Hindlimb muscle (tissue), 1 donor: ENCODE measurements around the gene FAM174B. TPM values are rescaled to one million over a fixed set of nuclear protein-coding genes. Genes with fewer than 3 reads are reported as not detected.

Experiments
- DNase-seq: peaks from one replicate; pipeline ENCODE4 v3.0.0-alpha.2; 2013
- polyA plus RNA-seq: library from polyadenylated mRNA; unstranded; fragments of 120-200 nt; gene quantifications from one replicate; pipeline ENCODE4 v1.2.1, GENCODE V29; 2013; ENCODE audit not compliant: insufficient read length

FAM174B gene
- 21.0 TPM for polyA plus RNA-seq

GRCh38 chr15:92655178-92655995, at the start of gene FAM174B:
Gene FAM174B, minus strand, starts transcription at chr15:92655775.
- peak; percentile 57 for DNase-seq

- no peak for DNase-seq
Measured at GRCh38 chr15:92696096-92696495, 40.5 kb upstream of the FAM174B start.

- DNase-seq, result no peak
Measured at GRCh38 chr15:92693691-92694331, 38.2 kb upstream of the FAM174B start.

- DNase-seq, result no peak
Measured at GRCh38 chr15:92690395-92690794, 34.8 kb upstream of the FAM174B start.

- no peak for DNase-seq
Measured at GRCh38 chr15:92687746-92688145, 32.2 kb upstream of the FAM174B start.

GRCh38 chr15:92687195-92687602, 31.6 kb upstream of the FAM174B start:
- DNase-seq, result no peak

- DNase-seq, result no peak
Measured at GRCh38 chr15:92683511-92683834, 27.9 kb upstream of the FAM174B start.

- DNase-seq, result peak; percentile 38
Measured at GRCh38 chr15:92682741-92683510, 27.4 kb upstream of the FAM174B start.

- DNase-seq, result peak; percentile 82
Measured at GRCh38 chr15:92681141-92681631, 25.6 kb upstream of the FAM174B start.

GRCh38 chr15:92677999-92678398, 22.4 kb upstream of the FAM174B start:
- no peak for DNase-seq

- DNase-seq, result no peak
Measured at GRCh38 chr15:92676561-92676960, 21.0 kb upstream of the FAM174B start.

- DNase-seq, result no peak
Measured at GRCh38 chr15:92675485-92675884, 19.9 kb upstream of the FAM174B start.

- DNase-seq, result no peak
Measured at GRCh38 chr15:92674347-92674746, 18.8 kb upstream of the FAM174B start.

- DNase-seq, result no peak
Measured at GRCh38 chr15:92672102-92672501, 16.5 kb upstream of the FAM174B start.

GRCh38 chr15:92671406-92671805, 15.8 kb upstream of the FAM174B start:
- DNase-seq, result no peak

- no peak for DNase-seq
Measured at GRCh38 chr15:92670621-92671020, 15.0 kb upstream of the FAM174B start.

- DNase-seq, result no peak
Measured at GRCh38 chr15:92669432-92669831, 13.9 kb upstream of the FAM174B start.

- DNase-seq, result no peak
Measured at GRCh38 chr15:92668620-92669019, 13.0 kb upstream of the FAM174B start.

- DNase-seq, result no peak
Measured at GRCh38 chr15:92667970-92668485, 12.5 kb upstream of the FAM174B start.

- no peak for DNase-seq
Measured at GRCh38 chr15:92667287-92667904, 11.8 kb upstream of the FAM174B start.

- peak; percentile 69 for DNase-seq
Measured at GRCh38 chr15:92666780-92667179, 11.2 kb upstream of the FAM174B start.

GRCh38 chr15:92665100-92665555, 9.6 kb upstream of the FAM174B start:
- peak; percentile 70 for DNase-seq
